HepG2 (cell line): ENCODE data around the gene SIK3. TPM values are rescaled to one million over a fixed set of nuclear protein-coding genes. Genes with fewer than 3 reads are reported as not detected.

Experiments used
- DNMT3B ChIP-seq: conservative IDR thresholded peaks from 2 replicates; pipeline ENCODE4 v1.6.1; 2016; ENCODE audit warnings: missing biosample characterization, control low read depth
- EHMT2 ChIP-seq: fragments of 200-600 bp; sonication (generic); IDR thresholded peaks from 2 replicates; pipeline ENCODE4 v1.7.0; 2017; ENCODE audit warnings: antibody characterized with exemption, low read depth, low read length, borderline replicate concordance
- MTA3 ChIP-seq: sonication (generic); formaldehyde crosslinking; IDR thresholded peaks from 2 replicates; pipeline ENCODE4 v1.4.0; 2020; ENCODE audit warnings: missing genetic modification reagents
- MYNN ChIP-seq: sonication (generic); formaldehyde crosslinking; IDR thresholded peaks from 2 replicates; pipeline ENCODE4 v1.4.0; 2020; ENCODE audit warnings: mild to moderate bottlenecking, low read depth, missing genetic modification reagents
- ZBTB38 ChIP-seq: sonication (generic); formaldehyde crosslinking; IDR thresholded peaks from 2 replicates; pipeline ENCODE4 v1.5.1; 2020; ENCODE audit warnings: mild to moderate bottlenecking, missing genetic modification reagents
- ZNF788 ChIP-seq: sonication (generic); formaldehyde crosslinking; IDR thresholded peaks from 2 replicates; pipeline ENCODE4 v1.5.0; 2020; ENCODE audit warnings: mild to moderate bottlenecking, missing genetic modification reagents, borderline replicate concordance
- polyA plus RNA-seq, 8 experiments: library from polyadenylated mRNA; depleted of rRNA in 3 of 8; stranded (reverse) in 7 of 8; unstranded in 1 of 8; fragments of >200 nt; fragmentation: Illumina TruSeq in 4 of 8; extraction: Trizol in 4 of 8; gene quantifications; 2 replicates each; pipeline versions ENCODE4 v1.2.1 to v1.2.3, GENCODE V29; 2011 to 2016; ENCODE audit warnings: low read depth in 4 of 8, missing spikeins in 1 of 8, mixed read lengths in 1 of 8; ENCODE audit not compliant: insufficient read depth in 1 of 8
- total RNA-seq, 5 experiments: library from RNA; depleted of rRNA; stranded (reverse); fragments of >200 nt; fragmentation: Illumina TruSeq; extraction: Trizol; gene quantifications; 2 replicates each; pipeline ENCODE4 v1.2.3, GENCODE V29; 2016; ENCODE audit warnings: low read depth in 1 of 5
- TF ChIP-seq, protein P1 (sequence below): sonication (generic); formaldehyde crosslinking; IDR thresholded peaks from 2 replicates; pipeline ENCODE4 v1.5.0; 2020; ENCODE audit warnings: mild to moderate bottlenecking, missing genetic modification reagents, borderline replicate concordance
- TF ChIP-seq, protein P2 (sequence below): sonication (generic); formaldehyde crosslinking; IDR thresholded peaks from 2 replicates; pipeline ENCODE4 v1.4.0; 2020; ENCODE audit warnings: mild to moderate bottlenecking, missing genetic modification reagents
- TF ChIP-seq, protein P3 (sequence below): sonication (generic); formaldehyde crosslinking; IDR thresholded peaks from 2 replicates; pipeline ENCODE4 v1.5.0; 2020; ENCODE audit warnings: mild to moderate bottlenecking, missing genetic modification reagents
- TF ChIP-seq, protein P4 (sequence below): conservative IDR thresholded peaks from 2 replicates; pipeline ENCODE4 v1.6.1; 2018; ENCODE audit warnings: missing genetic modification reagents

The SIK3 gene
- total and polyA plus RNA-seq, 2 of the 13 experiments (the other 11 are each of a cell fraction or from before 2014, with no cell fraction given): 5.7 to 9.8 TPM

DNA sequence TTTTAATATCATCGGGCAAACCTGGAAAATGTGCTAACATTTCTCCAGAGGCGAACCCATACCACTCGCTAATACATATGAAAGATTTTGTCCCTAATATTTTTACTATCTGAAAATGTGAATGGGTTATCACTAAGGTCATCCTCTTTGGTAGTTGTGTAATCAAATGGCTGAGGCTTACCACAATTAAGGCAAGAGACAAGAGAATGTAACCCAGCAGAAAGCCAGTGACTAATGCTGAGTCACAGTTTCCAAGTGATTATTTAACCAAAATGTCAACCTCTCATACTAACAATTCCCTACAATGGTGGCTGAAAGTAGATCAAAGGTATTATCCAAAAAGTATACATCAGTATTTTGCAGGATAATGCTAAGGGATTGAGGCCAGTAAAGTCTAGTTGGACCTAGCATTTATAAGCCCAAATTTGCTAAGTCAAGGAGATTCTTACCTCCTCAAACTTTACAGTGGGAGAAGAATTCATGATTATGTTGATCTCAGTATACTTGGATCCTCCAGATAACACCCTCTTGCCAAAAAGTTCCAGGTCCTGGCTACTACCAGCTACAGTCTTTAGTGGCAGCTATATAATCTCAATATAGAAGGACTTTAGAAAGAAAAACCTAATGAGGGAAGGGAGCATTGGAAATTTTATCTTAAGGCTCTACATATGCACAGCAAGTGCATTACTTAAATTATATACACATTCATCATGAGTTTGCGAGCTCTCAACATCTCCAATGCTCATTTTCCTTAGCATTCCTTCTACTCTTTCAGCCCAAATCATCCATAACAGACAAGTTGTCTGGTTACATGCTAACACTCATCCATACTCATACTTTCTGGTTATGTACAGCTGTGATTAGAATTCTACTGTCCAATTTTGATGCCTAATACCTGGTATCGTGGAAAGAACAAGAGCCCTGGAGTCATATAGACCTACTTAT, 25.4 kb downstream of the SIK3 start (continued):
- TF ChIP-seq, protein P1, sequence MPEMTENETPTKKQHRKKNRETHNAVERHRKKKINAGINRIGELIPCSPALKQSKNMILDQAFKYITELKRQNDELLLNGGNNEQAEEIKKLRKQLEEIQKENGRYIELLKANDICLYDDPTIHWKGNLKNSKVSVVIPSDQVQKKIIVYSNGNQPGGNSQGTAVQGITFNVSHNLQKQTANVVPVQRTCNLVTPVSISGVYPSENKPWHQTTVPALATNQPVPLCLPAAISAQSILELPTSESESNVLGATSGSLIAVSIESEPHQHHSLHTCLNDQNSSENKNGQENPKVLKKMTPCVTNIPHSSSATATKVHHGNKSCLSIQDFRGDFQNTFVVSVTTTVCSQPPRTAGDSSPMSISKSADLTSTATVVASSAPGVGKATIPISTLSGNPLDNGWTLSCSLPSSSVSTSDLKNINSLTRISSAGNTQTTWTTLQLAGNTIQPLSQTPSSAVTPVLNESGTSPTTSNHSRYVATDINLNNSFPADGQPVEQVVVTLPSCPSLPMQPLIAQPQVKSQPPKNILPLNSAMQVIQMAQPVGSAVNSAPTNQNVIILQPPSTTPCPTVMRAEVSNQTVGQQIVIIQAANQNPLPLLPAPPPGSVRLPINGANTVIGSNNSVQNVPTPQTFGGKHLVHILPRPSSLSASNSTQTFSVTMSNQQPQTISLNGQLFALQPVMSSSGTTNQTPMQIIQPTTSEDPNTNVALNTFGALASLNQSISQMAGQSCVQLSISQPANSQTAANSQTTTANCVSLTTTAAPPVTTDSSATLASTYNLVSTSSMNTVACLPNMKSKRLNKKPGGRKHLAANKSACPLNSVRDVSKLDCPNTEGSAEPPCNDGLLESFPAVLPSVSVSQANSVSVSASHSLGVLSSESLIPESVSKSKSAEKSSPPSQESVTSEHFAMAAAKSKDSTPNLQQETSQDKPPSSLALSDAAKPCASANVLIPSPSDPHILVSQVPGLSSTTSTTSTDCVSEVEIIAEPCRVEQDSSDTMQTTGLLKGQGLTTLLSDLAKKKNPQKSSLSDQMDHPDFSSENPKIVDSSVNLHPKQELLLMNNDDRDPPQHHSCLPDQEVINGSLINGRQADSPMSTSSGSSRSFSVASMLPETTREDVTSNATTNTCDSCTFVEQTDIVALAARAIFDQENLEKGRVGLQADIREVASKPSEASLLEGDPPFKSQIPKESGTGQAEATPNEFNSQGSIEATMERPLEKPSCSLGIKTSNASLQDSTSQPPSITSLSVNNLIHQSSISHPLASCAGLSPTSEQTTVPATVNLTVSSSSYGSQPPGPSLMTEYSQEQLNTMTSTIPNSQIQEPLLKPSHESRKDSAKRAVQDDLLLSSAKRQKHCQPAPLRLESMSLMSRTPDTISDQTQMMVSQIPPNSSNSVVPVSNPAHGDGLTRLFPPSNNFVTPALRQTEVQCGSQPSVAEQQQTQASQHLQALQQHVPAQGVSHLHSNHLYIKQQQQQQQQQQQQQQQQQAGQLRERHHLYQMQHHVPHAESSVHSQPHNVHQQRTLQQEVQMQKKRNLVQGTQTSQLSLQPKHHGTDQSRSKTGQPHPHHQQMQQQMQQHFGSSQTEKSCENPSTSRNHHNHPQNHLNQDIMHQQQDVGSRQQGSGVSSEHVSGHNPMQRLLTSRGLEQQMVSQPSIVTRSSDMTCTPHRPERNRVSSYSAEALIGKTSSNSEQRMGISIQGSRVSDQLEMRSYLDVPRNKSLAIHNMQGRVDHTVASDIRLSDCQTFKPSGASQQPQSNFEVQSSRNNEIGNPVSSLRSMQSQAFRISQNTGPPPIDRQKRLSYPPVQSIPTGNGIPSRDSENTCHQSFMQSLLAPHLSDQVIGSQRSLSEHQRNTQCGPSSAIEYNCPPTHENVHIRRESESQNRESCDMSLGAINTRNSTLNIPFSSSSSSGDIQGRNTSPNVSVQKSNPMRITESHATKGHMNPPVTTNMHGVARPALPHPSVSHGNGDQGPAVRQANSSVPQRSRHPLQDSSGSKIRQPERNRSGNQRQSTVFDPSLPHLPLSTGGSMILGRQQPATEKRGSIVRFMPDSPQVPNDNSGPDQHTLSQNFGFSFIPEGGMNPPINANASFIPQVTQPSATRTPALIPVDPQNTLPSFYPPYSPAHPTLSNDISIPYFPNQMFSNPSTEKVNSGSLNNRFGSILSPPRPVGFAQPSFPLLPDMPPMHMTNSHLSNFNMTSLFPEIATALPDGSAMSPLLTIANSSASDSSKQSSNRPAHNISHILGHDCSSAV (CRISPR knock-in tag): no peak
- no peak for TF ChIP-seq ZNF788
- TF ChIP-seq, protein P2, sequence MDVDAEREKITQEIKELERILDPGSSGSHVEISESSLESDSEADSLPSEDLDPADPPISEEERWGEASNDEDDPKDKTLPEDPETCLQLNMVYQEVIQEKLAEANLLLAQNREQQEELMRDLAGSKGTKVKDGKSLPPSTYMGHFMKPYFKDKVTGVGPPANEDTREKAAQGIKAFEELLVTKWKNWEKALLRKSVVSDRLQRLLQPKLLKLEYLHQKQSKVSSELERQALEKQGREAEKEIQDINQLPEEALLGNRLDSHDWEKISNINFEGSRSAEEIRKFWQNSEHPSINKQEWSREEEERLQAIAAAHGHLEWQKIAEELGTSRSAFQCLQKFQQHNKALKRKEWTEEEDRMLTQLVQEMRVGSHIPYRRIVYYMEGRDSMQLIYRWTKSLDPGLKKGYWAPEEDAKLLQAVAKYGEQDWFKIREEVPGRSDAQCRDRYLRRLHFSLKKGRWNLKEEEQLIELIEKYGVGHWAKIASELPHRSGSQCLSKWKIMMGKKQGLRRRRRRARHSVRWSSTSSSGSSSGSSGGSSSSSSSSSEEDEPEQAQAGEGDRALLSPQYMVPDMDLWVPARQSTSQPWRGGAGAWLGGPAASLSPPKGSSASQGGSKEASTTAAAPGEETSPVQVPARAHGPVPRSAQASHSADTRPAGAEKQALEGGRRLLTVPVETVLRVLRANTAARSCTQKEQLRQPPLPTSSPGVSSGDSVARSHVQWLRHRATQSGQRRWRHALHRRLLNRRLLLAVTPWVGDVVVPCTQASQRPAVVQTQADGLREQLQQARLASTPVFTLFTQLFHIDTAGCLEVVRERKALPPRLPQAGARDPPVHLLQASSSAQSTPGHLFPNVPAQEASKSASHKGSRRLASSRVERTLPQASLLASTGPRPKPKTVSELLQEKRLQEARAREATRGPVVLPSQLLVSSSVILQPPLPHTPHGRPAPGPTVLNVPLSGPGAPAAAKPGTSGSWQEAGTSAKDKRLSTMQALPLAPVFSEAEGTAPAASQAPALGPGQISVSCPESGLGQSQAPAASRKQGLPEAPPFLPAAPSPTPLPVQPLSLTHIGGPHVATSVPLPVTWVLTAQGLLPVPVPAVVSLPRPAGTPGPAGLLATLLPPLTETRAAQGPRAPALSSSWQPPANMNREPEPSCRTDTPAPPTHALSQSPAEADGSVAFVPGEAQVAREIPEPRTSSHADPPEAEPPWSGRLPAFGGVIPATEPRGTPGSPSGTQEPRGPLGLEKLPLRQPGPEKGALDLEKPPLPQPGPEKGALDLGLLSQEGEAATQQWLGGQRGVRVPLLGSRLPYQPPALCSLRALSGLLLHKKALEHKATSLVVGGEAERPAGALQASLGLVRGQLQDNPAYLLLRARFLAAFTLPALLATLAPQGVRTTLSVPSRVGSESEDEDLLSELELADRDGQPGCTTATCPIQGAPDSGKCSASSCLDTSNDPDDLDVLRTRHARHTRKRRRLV (CRISPR knock-in tag): no peak
- no peak; the same call in 1 of the 2 replicates for TF ChIP-seq EHMT2
- TF ChIP-seq MTA3 (CRISPR knock-in tag): no peak
- no peak for TF ChIP-seq DNMT3B (CRISPR knock-in tag)
- TF ChIP-seq ZBTB38: no peak
- TF ChIP-seq, protein P3, sequence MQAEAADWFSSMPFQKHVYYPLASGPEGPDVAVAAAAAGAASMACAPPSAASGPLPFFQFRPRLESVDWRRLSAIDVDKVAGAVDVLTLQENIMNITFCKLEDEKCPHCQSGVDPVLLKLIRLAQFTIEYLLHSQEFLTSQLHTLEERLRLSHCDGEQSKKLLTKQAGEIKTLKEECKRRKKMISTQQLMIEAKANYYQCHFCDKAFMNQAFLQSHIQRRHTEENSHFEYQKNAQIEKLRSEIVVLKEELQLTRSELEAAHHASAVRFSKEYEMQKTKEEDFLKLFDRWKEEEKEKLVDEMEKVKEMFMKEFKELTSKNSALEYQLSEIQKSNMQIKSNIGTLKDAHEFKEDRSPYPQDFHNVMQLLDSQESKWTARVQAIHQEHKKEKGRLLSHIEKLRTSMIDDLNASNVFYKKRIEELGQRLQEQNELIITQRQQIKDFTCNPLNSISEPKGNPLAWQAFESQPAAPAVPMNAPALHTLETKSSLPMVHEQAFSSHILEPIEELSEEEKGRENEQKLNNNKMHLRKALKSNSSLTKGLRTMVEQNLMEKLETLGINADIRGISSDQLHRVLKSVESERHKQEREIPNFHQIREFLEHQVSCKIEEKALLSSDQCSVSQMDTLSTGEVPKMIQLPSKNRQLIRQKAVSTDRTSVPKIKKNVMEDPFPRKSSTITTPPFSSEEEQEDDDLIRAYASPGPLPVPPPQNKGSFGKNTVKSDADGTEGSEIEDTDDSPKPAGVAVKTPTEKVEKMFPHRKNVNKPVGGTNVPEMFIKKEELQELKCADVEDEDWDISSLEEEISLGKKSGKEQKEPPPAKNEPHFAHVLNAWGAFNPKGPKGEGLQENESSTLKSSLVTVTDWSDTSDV: no peak
- TF ChIP-seq, protein P4, sequence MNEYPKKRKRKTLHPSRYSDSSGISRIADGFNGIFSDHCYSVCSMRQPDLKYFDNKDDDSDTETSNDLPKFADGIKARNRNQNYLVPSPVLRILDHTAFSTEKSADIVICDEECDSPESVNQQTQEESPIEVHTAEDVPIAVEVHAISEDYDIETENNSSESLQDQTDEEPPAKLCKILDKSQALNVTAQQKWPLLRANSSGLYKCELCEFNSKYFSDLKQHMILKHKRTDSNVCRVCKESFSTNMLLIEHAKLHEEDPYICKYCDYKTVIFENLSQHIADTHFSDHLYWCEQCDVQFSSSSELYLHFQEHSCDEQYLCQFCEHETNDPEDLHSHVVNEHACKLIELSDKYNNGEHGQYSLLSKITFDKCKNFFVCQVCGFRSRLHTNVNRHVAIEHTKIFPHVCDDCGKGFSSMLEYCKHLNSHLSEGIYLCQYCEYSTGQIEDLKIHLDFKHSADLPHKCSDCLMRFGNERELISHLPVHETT (CRISPR knock-in tag): no peak
- no peak for TF ChIP-seq MYNN
